HEK293 (cell line): Measurements from ENCODE around the gene LY6G6F.

Experiments used
- KLF16 ChIP-seq: fragments of 450-650 bp; formaldehyde crosslinking; IDR thresholded peaks from 2 replicates; pipeline ENCODE4 v1.5.1; 2017; ENCODE audit warnings: missing biosample characterization, missing genetic modification characterization
- KLF7 ChIP-seq: fragments of 450-650 bp; formaldehyde crosslinking; IDR thresholded peaks from 2 replicates; pipeline ENCODE4 v1.5.1; 2016; ENCODE audit warnings: missing biosample characterization, missing genetic modification characterization, borderline replicate concordance
- MEIS1 ChIP-seq: sonication (generic); formaldehyde crosslinking; IDR thresholded peaks from 2 replicates; pipeline ENCODE4 v1.8.1; 2022; ENCODE audit warnings: missing genetic modification reagents, mild to moderate bottlenecking, borderline replicate concordance
- OSR2 ChIP-seq: fragments of 450-650 bp; formaldehyde crosslinking; IDR thresholded peaks from 2 replicates; pipeline ENCODE4 v1.5.1; 2016; ENCODE audit warnings: missing biosample characterization, missing genetic modification characterization
- ZFP37 ChIP-seq: fragments of 450-650 bp; formaldehyde crosslinking; IDR thresholded peaks from 2 replicates; pipeline ENCODE4 v1.5.1; 2016; ENCODE audit warnings: missing biosample characterization, missing genetic modification characterization
- ZFP69B ChIP-seq: fragments of 450-650 bp; formaldehyde crosslinking; IDR thresholded peaks from 2 replicates; pipeline ENCODE4 v1.5.1; 2016; ENCODE audit warnings: missing biosample characterization, missing genetic modification characterization
- ZNF138 ChIP-seq: fragments of 450-650 bp; formaldehyde crosslinking; IDR thresholded peaks from 2 replicates; pipeline ENCODE4 v1.5.1; 2016; ENCODE audit warnings: missing biosample characterization, missing genetic modification characterization, borderline replicate concordance
- ZNF140 ChIP-seq: fragments of 450-650 bp; formaldehyde crosslinking; IDR thresholded peaks from 2 replicates; pipeline ENCODE4 v1.5.1; 2016; ENCODE audit warnings: missing biosample characterization, missing genetic modification characterization
- ZNF169 ChIP-seq: fragments of 450-650 bp; formaldehyde crosslinking; IDR thresholded peaks from 2 replicates; pipeline ENCODE4 v1.5.1; 2016; ENCODE audit warnings: missing biosample characterization, missing genetic modification characterization
- ZNF175 ChIP-seq: fragments of 450-650 bp; formaldehyde crosslinking; IDR thresholded peaks from 2 replicates; pipeline ENCODE4 v1.5.1; 2016; ENCODE audit warnings: missing biosample characterization, missing genetic modification characterization
- ZNF248 ChIP-seq: fragments of 450-650 bp; formaldehyde crosslinking; IDR thresholded peaks from 2 replicates; pipeline ENCODE4 v1.5.1; 2017; ENCODE audit warnings: missing biosample characterization, missing genetic modification characterization
- ZNF335 ChIP-seq: fragments of 450-650 bp; formaldehyde crosslinking; conservative IDR thresholded peaks from 2 replicates; pipeline ENCODE4 v1.5.1; 2016; ENCODE audit warnings: missing biosample characterization, missing genetic modification characterization
- ZNF366 ChIP-seq: fragments of 450-650 bp; formaldehyde crosslinking; conservative IDR thresholded peaks from 2 replicates; pipeline ENCODE4 v1.5.1; 2016; ENCODE audit warnings: missing biosample characterization, missing genetic modification characterization
- ZNF37A ChIP-seq: fragments of 450-650 bp; IDR thresholded peaks from 2 replicates; pipeline ENCODE4 v1.5.1; 2018; ENCODE audit warnings: missing biosample characterization, missing genetic modification characterization
- ZNF501 ChIP-seq: fragments of 450-650 bp; formaldehyde crosslinking; IDR thresholded peaks from 2 replicates; pipeline ENCODE4 v1.5.1; 2016; ENCODE audit warnings: missing biosample characterization, missing genetic modification characterization
- ZNF658 ChIP-seq: fragments of 450-650 bp; formaldehyde crosslinking; IDR thresholded peaks from 2 replicates; pipeline ENCODE4; 2016; ENCODE audit warnings: missing biosample characterization, missing genetic modification characterization
- ZNF660 ChIP-seq: fragments of 450-650 bp; IDR thresholded peaks from 2 replicates; pipeline ENCODE4 v1.5.1; 2018; ENCODE audit warnings: missing biosample characterization, mild to moderate bottlenecking, missing genetic modification characterization
- ZNF76 ChIP-seq: fragments of 450-650 bp; formaldehyde crosslinking; IDR thresholded peaks from 2 replicates; pipeline ENCODE4; 2016; ENCODE audit warnings: low read depth, missing biosample characterization, missing genetic modification characterization, borderline replicate concordance
- ZNF791 ChIP-seq: fragments of 450-650 bp; formaldehyde crosslinking; IDR thresholded peaks from 2 replicates; pipeline ENCODE4 v1.5.1; 2016; ENCODE audit warnings: missing biosample characterization, missing genetic modification characterization
- ZNF837 ChIP-seq: fragments of 450-650 bp; formaldehyde crosslinking; IDR thresholded peaks from 2 replicates; pipeline ENCODE4 v1.5.1; 2016; ENCODE audit warnings: missing biosample characterization, missing genetic modification characterization
- TF ChIP-seq, protein P1 (sequence below): fragments of 450-650 bp; formaldehyde crosslinking; IDR thresholded peaks from 2 replicates; pipeline ENCODE4 v1.5.1; 2016; ENCODE audit warnings: missing biosample characterization, missing genetic modification characterization
- TF ChIP-seq, protein P2 (sequence below): fragments of 450-650 bp; formaldehyde crosslinking; IDR thresholded peaks from 2 replicates; pipeline ENCODE4 v1.5.1; 2016; ENCODE audit warnings: missing biosample characterization, missing genetic modification characterization
- TF ChIP-seq, protein P3 (sequence below): fragments of 450-650 bp; formaldehyde crosslinking; IDR thresholded peaks from 2 replicates; pipeline ENCODE4 v1.5.1; 2017; ENCODE audit warnings: missing biosample characterization, mild to moderate bottlenecking, missing genetic modification characterization, moderate library complexity
- TF ChIP-seq, protein P4 (sequence below): fragments of 450-650 bp; formaldehyde crosslinking; IDR thresholded peaks from 2 replicates; pipeline ENCODE4 v1.5.1; 2016; ENCODE audit warnings: missing biosample characterization, missing genetic modification characterization
- TF ChIP-seq, protein P5 (sequence below): fragments of 450-650 bp; formaldehyde crosslinking; IDR thresholded peaks from 2 replicates; pipeline ENCODE4 v1.5.1; 2016; ENCODE audit warnings: missing biosample characterization, missing genetic modification characterization
- TF ChIP-seq, protein P6 (sequence below): fragments of 450-650 bp; formaldehyde crosslinking; IDR thresholded peaks from 2 replicates; pipeline ENCODE4 v1.5.1; 2016; ENCODE audit warnings: missing biosample characterization, missing genetic modification characterization, low read depth
- TF ChIP-seq, protein P7 (sequence below): fragments of 450-650 bp; formaldehyde crosslinking; IDR thresholded peaks from 2 replicates; pipeline ENCODE4 v1.5.1; 2016; ENCODE audit warnings: missing biosample characterization, missing genetic modification characterization

Gene LY6G6F

DNA sequence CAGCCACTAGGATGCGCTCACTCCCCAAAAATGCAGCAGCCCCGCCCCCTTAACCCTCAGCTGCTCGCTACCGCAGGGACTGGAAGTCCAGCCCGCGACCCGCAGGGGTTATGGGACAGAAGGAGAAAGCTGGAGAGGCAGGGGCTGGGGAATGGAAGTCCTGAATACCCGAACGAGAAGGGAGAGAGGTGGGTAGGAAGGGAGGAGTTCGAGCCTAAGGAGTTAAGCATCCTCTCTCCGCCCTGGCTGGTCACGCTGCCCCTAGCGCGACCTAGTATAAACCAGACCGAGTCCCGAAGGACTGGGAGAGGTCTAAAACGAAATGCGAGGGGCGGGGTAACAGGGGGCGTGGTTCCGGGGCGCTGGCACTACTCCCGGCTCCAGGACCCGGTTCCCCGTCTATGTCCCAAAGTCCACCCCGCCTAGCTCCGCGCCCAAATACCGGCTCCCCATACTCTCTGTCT is 22.9 kb downstream of the LY6G6F start (continued):
- TF ChIP-seq, protein P1, sequence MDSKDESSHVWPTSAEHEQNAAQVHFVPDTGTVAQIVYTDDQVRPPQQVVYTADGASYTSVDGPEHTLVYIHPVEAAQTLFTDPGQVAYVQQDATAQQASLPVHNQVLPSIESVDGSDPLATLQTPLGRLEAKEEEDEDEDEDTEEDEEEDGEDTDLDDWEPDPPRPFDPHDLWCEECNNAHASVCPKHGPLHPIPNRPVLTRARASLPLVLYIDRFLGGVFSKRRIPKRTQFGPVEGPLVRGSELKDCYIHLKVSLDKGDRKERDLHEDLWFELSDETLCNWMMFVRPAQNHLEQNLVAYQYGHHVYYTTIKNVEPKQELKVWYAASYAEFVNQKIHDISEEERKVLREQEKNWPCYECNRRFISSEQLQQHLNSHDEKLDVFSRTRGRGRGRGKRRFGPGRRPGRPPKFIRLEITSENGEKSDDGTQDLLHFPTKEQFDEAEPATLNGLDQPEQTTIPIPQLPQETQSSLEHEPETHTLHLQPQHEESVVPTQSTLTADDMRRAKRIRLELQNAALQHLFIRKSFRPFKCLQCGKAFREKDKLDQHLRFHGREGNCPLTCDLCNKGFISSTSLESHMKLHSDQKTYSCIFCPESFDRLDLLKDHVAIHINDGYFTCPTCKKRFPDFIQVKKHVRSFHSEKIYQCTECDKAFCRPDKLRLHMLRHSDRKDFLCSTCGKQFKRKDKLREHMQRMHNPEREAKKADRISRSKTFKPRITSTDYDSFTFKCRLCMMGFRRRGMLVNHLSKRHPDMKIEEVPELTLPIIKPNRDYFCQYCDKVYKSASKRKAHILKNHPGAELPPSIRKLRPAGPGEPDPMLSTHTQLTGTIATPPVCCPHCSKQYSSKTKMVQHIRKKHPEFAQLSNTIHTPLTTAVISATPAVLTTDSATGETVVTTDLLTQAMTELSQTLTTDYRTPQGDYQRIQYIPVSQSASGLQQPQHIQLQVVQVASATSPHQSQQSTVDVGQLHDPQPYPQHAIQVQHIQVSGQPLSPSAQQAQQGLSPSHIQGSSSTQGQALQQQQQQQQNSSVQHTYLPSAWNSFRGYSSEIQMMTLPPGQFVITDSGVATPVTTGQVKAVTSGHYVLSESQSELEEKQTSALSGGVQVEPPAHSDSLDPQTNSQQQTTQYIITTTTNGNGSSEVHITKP (tag by site-specific recombination): no peak
- TF ChIP-seq ZNF658 (tag by site-specific recombination): no peak
- TF ChIP-seq ZNF366 (tag by site-specific recombination): no peak
- TF ChIP-seq, protein P2, sequence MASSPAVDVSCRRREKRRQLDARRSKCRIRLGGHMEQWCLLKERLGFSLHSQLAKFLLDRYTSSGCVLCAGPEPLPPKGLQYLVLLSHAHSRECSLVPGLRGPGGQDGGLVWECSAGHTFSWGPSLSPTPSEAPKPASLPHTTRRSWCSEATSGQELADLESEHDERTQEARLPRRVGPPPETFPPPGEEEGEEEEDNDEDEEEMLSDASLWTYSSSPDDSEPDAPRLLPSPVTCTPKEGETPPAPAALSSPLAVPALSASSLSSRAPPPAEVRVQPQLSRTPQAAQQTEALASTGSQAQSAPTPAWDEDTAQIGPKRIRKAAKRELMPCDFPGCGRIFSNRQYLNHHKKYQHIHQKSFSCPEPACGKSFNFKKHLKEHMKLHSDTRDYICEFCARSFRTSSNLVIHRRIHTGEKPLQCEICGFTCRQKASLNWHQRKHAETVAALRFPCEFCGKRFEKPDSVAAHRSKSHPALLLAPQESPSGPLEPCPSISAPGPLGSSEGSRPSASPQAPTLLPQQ: no peak
- TF ChIP-seq, protein P3, sequence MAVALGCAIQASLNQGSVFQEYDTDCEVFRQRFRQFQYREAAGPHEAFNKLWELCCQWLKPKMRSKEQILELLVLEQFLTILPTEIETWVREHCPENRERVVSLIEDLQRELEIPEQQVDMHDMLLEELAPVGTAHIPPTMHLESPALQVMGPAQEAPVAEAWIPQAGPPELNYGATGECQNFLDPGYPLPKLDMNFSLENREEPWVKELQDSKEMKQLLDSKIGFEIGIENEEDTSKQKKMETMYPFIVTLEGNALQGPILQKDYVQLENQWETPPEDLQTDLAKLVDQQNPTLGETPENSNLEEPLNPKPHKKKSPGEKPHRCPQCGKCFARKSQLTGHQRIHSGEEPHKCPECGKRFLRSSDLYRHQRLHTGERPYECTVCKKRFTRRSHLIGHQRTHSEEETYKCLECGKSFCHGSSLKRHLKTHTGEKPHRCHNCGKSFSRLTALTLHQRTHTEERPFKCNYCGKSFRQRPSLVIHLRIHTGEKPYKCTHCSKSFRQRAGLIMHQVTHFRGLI (tag by site-specific recombination): no peak
- TF ChIP-seq KLF7 (tag by site-specific recombination): no peak
- TF ChIP-seq MEIS1 (CRISPR knock-in tag): no peak
- no peak for TF ChIP-seq ZFP69B (tag by site-specific recombination)
- no peak for TF ChIP-seq ZNF175 (tag by site-specific recombination)
- no peak for TF ChIP-seq ZNF248 (tag by site-specific recombination)
- no peak for TF ChIP-seq ZNF660 (tag by site-specific recombination)
- TF ChIP-seq ZNF138 (tag by site-specific recombination): no peak
- TF ChIP-seq, protein P4, sequence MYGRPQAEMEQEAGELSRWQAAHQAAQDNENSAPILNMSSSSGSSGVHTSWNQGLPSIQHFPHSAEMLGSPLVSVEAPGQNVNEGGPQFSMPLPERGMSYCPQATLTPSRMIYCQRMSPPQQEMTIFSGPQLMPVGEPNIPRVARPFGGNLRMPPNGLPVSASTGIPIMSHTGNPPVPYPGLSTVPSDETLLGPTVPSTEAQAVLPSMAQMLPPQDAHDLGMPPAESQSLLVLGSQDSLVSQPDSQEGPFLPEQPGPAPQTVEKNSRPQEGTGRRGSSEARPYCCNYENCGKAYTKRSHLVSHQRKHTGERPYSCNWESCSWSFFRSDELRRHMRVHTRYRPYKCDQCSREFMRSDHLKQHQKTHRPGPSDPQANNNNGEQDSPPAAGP (tag by site-specific recombination): no peak
- peak; percentile 89 for TF ChIP-seq KLF16 (tag by site-specific recombination)
- TF ChIP-seq ZNF837 (tag by site-specific recombination): no peak
- TF ChIP-seq, protein P5, sequence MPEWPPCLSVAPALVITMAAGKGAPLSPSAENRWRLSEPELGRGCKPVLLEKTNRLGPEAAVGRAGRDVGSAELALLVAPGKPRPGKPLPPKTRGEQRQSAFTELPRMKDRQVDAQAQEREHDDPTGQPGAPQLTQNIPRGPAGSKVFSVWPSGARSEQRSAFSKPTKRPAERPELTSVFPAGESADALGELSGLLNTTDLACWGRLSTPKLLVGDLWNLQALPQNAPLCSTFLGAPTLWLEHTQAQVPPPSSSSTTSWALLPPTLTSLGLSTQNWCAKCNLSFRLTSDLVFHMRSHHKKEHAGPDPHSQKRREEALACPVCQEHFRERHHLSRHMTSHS (tag by site-specific recombination): no peak
- no peak for TF ChIP-seq ZNF335 (tag by site-specific recombination)
- TF ChIP-seq ZNF791 (tag by site-specific recombination): no peak
- TF ChIP-seq ZNF140 (tag by site-specific recombination): no peak
- TF ChIP-seq ZFP37: no peak
- peak; percentile 74 for TF ChIP-seq ZNF76
- no peak for TF ChIP-seq ZNF37A
- peak; percentile 62 for TF ChIP-seq OSR2 (tag by site-specific recombination)
- TF ChIP-seq, protein P6, sequence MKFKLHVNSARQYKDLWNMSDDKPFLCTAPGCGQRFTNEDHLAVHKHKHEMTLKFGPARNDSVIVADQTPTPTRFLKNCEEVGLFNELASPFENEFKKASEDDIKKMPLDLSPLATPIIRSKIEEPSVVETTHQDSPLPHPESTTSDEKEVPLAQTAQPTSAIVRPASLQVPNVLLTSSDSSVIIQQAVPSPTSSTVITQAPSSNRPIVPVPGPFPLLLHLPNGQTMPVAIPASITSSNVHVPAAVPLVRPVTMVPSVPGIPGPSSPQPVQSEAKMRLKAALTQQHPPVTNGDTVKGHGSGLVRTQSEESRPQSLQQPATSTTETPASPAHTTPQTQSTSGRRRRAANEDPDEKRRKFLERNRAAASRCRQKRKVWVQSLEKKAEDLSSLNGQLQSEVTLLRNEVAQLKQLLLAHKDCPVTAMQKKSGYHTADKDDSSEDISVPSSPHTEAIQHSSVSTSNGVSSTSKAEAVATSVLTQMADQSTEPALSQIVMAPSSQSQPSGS: no peak
- TF ChIP-seq ZNF501 (tag by site-specific recombination): peak; percentile 49; the same call in 1 of the 2 replicates
- TF ChIP-seq, protein P7, sequence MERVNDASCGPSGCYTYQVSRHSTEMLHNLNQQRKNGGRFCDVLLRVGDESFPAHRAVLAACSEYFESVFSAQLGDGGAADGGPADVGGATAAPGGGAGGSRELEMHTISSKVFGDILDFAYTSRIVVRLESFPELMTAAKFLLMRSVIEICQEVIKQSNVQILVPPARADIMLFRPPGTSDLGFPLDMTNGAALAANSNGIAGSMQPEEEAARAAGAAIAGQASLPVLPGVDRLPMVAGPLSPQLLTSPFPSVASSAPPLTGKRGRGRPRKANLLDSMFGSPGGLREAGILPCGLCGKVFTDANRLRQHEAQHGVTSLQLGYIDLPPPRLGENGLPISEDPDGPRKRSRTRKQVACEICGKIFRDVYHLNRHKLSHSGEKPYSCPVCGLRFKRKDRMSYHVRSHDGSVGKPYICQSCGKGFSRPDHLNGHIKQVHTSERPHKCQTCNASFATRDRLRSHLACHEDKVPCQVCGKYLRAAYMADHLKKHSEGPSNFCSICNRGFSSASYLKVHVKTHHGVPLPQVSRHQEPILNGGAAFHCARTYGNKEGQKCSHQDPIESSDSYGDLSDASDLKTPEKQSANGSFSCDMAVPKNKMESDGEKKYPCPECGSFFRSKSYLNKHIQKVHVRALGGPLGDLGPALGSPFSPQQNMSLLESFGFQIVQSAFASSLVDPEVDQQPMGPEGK (tag by site-specific recombination): no peak
- TF ChIP-seq ZNF169 (tag by site-specific recombination): no peak
